Measurements from ENCODE around the gene ADAM10.

The ADAM10 gene

GRCh38 chr15:58587486-58587885, 162.0 kb downstream of the ADAM10 start:
- no peak for DNase-seq (ENCODE audit: extremely low read depth in 1 of 2, low read depth in 1 of 2)

DNA sequence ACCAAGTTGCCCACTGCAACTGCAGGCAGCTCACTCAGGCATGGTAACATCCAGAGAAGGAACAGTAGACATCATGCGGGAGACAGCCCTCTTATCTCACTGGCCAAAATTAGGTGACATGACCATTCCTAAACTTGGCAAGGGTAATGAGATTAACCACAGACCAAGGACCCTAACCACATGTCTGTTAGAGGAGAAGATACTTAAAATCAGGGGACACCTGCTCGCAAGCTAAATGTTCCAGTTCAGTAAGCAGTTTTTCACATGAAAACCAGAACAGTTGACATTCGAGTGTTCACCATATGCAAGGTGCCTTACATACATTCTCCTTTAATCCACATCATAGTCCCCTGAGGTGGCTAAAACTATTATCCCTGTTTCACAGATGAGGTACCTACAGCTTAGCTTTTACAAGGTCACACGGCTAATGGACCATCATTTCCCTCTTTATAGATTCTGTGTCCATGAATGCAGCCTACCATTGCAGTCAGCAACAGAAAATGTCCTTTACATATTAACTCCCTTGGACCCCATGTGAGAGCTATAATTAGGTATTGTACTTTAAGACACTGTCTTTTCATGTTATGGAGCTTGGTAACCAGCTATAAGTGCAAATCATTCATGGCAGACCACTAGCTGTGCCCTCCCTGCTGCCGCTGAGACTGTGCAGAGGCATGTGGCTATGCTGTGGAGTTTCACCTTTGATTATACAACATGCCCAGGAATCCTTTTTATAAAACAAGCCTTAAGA, 163.6 kb downstream of the ADAM10 start:
- DNase-seq (ENCODE audit: extremely low read depth in 1 of 2, low read depth in 1 of 2): no peak

GRCh38 chr15:58584789-58585461, 164.6 kb downstream of the ADAM10 start:
- DNase-seq (ENCODE audit: extremely low read depth in 1 of 2, low read depth in 1 of 2): no peak

DNA sequence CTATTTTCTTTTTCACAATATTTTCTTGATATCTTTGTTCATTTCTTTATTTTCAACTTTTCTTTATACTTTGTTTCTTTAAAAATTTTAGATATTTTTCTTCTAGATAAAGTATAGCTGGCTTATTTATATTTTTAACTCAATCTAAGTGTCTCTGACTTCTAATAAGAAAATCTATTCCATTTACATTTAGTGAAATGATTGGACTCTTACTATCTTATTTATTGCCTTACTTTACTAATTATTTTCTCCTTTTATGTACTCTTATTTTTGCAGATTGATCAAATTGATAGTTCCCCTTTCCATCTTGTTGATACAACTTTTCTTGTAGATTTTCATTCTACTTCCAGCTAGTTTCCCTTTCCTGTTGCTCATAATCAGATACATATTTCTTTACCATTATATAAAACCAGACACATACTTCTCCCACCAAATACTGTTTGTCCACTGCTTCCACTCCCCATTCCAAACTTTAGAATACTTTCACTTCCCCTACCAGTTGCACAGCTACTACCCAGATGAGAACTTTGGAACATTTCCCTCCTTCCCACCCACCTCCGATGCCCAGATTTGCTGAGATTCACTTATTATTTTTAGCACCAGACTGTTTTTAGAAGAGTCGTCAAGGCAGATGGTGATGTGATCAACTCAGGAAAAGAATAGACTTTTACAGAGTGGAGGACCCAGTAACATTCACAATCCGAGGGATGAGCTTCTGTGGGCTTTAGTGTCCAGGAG, 166.2 kb downstream of the ADAM10 start:
- DNase-seq (ENCODE audit: extremely low read depth in 1 of 2, low read depth in 1 of 2): no peak

DNA sequence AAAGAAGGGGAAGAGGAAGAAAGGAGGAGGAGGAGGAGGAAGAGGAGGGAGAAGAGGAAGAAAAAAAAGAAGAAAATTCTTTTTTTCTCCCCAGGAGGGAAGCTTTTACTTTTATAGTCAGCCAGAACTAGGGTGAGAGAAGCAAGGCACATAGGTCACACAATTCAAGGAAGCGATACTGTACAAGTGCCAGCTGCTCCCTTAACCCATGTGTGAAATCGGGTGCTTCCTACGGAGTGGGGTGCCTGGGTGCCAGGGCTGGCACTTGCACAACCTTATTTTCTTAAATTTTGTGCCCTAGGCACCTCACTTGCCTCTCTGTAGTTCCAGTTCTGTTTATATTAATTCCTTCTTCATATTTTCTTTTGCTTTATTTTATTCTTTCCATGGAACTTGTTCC, 167.3 kb downstream of the ADAM10 start:
- no peak for DNase-seq (ENCODE audit: extremely low read depth in 1 of 2, low read depth in 1 of 2)

GRCh38 chr15:58576657-58577056, 172.8 kb downstream of the ADAM10 start:
- no peak for DNase-seq (ENCODE audit: extremely low read depth in 1 of 2, low read depth in 1 of 2)

- no peak for DNase-seq (ENCODE audit: extremely low read depth in 1 of 2, low read depth in 1 of 2)
Measured at GRCh38 chr15:58575045-58575786, 174.3 kb downstream of the ADAM10 start.

- DNase-seq (ENCODE audit: extremely low read depth in 1 of 2, low read depth in 1 of 2): no peak
Measured at GRCh38 chr15:58574631-58575030, 174.9 kb downstream of the ADAM10 start.

GRCh38 chr15:58573270-58573669, 176.2 kb downstream of the ADAM10 start:
- DNase-seq (ENCODE audit: extremely low read depth in 1 of 2, low read depth in 1 of 2): no peak

DNA sequence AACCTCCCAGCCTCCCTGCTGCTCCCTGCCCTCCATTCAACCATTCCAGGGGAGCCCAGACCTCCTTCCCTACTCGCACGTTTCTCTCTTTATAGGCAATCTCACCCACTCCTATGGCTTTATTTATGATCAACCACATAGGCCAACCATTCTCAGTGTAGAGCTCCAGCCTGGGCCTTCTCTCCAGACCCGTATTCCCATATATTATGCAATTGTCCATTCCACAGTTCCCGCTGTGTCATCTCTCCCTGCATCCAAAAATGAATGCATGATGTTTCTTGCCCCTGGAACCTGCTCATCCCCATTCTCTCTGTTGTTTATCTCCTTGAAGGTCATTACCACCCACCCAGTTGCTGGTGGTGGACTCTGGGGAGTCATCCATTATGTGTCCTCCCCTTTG, 177.0 kb downstream of the ADAM10 start:
- no peak for DNase-seq (ENCODE audit: extremely low read depth in 1 of 2, low read depth in 1 of 2)

DNA sequence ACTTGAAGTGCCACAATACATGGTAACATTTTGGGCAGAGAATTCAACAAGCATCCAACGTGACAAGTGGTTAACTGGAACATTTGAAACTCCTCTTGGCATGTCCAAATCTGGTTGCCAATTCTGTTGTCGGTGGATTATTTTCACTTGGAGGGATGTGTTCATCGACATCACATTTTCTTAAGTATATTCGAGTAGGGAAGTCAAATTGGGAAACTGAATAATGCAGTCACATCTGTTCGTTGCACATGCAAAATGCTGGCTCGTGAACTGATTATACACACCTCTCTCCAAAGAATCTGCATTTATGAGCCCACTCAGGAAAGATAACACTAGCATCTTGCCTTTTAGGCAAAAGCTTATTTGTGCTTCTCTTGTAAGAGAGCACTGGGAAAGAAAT, 178.0 kb downstream of the ADAM10 start:
- DNase-seq (ENCODE audit: extremely low read depth in 1 of 2, low read depth in 1 of 2): no peak

DNA sequence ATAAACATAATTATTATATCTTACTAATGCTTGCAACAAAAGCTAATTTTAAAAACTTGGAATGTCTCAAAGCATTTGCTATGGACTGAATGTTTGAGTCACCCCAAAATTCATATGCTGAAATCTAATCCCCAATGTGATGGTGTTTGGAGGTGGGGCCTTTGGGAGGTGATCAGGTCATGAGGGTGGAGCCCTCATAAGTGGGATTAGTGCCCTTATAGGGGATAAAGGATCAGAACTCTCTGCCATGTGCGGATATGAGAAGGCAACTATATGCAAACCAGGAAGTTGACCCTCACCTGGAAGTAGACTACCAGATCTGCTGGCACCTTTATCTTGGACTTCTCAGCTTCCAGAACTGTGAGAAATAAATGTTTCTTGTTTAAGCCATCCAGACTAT, 180.1 kb downstream of the ADAM10 start:
- DNase-seq (ENCODE audit: extremely low read depth in 1 of 2, low read depth in 1 of 2): no peak

GRCh38 chr15:58568157-58568571, 181.3 kb downstream of the ADAM10 start:
- DNase-seq (ENCODE audit: extremely low read depth in 1 of 2, low read depth in 1 of 2): no peak

- no peak for DNase-seq (ENCODE audit: extremely low read depth in 1 of 2, low read depth in 1 of 2)
Measured at GRCh38 chr15:58566029-58566428, 183.5 kb downstream of the ADAM10 start.

- DNase-seq (ENCODE audit: extremely low read depth in 1 of 2, low read depth in 1 of 2): no peak
Measured at GRCh38 chr15:58565619-58566018, 183.9 kb downstream of the ADAM10 start.

DNA sequence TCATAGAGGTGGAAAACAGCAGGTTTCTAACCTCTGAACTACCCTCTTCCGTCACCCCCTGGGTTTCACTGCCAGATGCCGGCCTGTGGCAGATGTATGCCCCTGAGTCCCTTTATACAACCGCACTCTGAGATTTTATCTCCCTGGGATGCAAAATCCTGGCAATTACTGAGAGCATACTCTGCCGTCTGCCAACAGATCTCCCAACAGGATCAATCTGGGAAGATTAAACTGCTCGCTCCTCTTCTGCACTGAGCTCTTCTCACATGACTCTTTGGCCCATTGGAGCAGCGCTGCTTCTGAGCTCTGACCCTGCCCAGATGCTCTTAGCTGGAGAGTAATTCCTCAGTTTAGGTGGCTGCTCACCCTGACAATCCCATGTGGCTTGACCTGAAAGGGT, 184.5 kb downstream of the ADAM10 start:
- no peak for DNase-seq (ENCODE audit: extremely low read depth in 1 of 2, low read depth in 1 of 2)

GRCh38 chr15:58562135-58562534, 187.4 kb downstream of the ADAM10 start:
- no peak for DNase-seq (ENCODE audit: extremely low read depth in 1 of 2, low read depth in 1 of 2)

- DNase-seq (ENCODE audit: extremely low read depth in 1 of 2, low read depth in 1 of 2): no peak
Measured at GRCh38 chr15:58561321-58561720, 188.2 kb downstream of the ADAM10 start.

- no peak for DNase-seq (ENCODE audit: extremely low read depth in 1 of 2, low read depth in 1 of 2)
Measured at GRCh38 chr15:58559904-58560588, 189.5 kb downstream of the ADAM10 start.

- no peak for DNase-seq (ENCODE audit: extremely low read depth in 1 of 2, low read depth in 1 of 2)
Measured at GRCh38 chr15:58558777-58559176, 190.7 kb downstream of the ADAM10 start.

DNA sequence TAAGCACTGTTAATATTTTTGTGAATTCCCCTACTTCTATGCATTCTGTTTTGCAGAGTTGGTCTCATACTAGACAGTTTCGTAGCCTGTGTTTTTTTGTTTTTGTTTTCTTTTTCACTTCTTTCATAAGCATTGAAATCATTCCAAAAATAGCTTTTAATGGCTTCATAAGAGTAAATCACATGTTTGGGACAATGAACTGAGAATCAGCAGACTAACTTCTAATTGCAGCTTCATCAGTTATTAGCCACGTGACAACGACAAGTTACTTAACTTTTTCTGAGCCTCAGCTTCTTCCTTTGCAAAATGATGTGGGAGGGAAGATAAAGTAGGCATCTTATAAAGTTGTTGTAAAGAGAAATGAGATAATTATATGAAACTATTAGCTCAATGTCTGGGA, 193.0 kb downstream of the ADAM10 start:
- no peak for DNase-seq (ENCODE audit: extremely low read depth in 1 of 2, low read depth in 1 of 2)
